Neutrophil (primary cell): ENCODE data around the gene GTF3C1.

ENCODE experiments used
- H3K27ac ChIP-seq: fragments of 200-600 bp; sonication (generic); 2 replicates; pipeline ENCODE4 v1.5.1; 2016; ENCODE audit warnings: mild to moderate bottlenecking, moderate library complexity
- H3K27me3 ChIP-seq: fragments of 200-600 bp; sonication (generic); 2 replicates; pipeline ENCODE4 v1.6.0; 2016; ENCODE audit warnings: mild to moderate bottlenecking
- H3K36me3 ChIP-seq: fragments of 200-600 bp; sonication (generic); 2 replicates; pipeline ENCODE4 v1.5.1; 2017
- H3K4me1 ChIP-seq, 2 experiments: fragments of 200-600 bp in 1 of 2; sonication (generic) in 1 of 2; 1 replicate in 1 of 2; 2 replicates in 1 of 2; pipeline versions ENCODE4 v1.5.1 to v1.6.1; 2013 to 2016; ENCODE audit warnings: low read depth in 1 of 2, low read length in 1 of 2, mild to moderate bottlenecking in 1 of 2, moderate library complexity in 1 of 2; ENCODE audit not compliant: control insufficient read depth in 1 of 2, insufficient read depth in 1 of 2
- H3K4me3 ChIP-seq, 2 experiments: fragments of 200-600 bp in 1 of 2; sonication (generic) in 1 of 2; 1 replicate in 1 of 2; 2 replicates in 1 of 2; pipeline ENCODE4 v1.5.1; 2013 to 2016; ENCODE audit warnings: low read depth in 1 of 2, low read length in 1 of 2, mild to moderate bottlenecking in 1 of 2, moderate library complexity in 1 of 2
- H3K9me3 ChIP-seq: fragments of 200-600 bp; sonication (generic); 2 replicates; pipeline ENCODE4 v1.5.1; 2016
- CTCF ChIP-seq: fragments of 200-600 bp; sonication (generic); IDR thresholded peaks from 2 replicates; pipeline ENCODE4 v1.5.1; 2016; ENCODE audit warnings: antibody characterized with exemption

The GTF3C1 gene

GRCh38 chr16:27499659-27500055 lies 50.1 kb downstream of the GTF3C1 start:
- Histone ChIP-seq H3K4me3 (no peak overlapping the region), H3K27me3 (no peaks in the 10 kb centered on the region), H3K4me1 (no peaks in the 10 kb centered on the region), H3K36me3 (peaks cover 100% of the 10 kb centered on the region), H3K9me3 (peaks cover 3% of the 10 kb centered on the region), H3K27ac (no peak overlapping the region)
- no peak for TF ChIP-seq CTCF

- no peak for TF ChIP-seq CTCF
- Histone ChIP-seq H3K4me3 (no peak overlapping the region), H3K27me3 (no peaks in the 10 kb centered on the region), H3K9me3 (peaks cover 3% of the 10 kb centered on the region), H3K27ac (no peak overlapping the region), H3K36me3 (peaks cover 100% of the 10 kb centered on the region), H3K4me1 (no peaks in the 10 kb centered on the region)
Observed at GRCh38 chr16:27498916-27499658, 50.6 kb downstream of the GTF3C1 start.

- Histone ChIP-seq H3K4me1 (no peaks in the 10 kb centered on the region), H3K9me3 (peaks cover 3% of the 10 kb centered on the region), H3K27me3 (no peaks in the 10 kb centered on the region), H3K4me3 (no peak overlapping the region), H3K27ac (no peak overlapping the region), H3K36me3 (peaks cover 100% of the 10 kb centered on the region)
- TF ChIP-seq CTCF: no peak
Observed at GRCh38 chr16:27498031-27498825, 51.5 kb downstream of the GTF3C1 start.

- no peak for TF ChIP-seq CTCF
- H3K27me3 ChIP-seq: no peaks in the 10 kb centered on the region
- H3K36me3 ChIP-seq: peaks cover 100% of the 10 kb centered on the region
- no peak overlapping the region for H3K27ac ChIP-seq
- H3K9me3 ChIP-seq: peaks cover 3% of the 10 kb centered on the region
- no peak overlapping the region for H3K4me3 ChIP-seq
- no peaks in the 10 kb centered on the region for H3K4me1 ChIP-seq
Observed at GRCh38 chr16:27495191-27495590, 54.5 kb downstream of the GTF3C1 start.

GRCh38 chr16:27492588-27492979 lies 57.1 kb downstream of the GTF3C1 start:
- H3K4me1 ChIP-seq: no peaks in the 10 kb centered on the region
- no peaks in the 10 kb centered on the region for H3K27me3 ChIP-seq
- no peak overlapping the region for H3K4me3 ChIP-seq
- H3K9me3 ChIP-seq: peaks cover 3% of the 10 kb centered on the region
- no peak for TF ChIP-seq CTCF
- H3K36me3 ChIP-seq: peaks cover 100% of the 10 kb centered on the region
- no peak overlapping the region for H3K27ac ChIP-seq
